SK-N-MC (cell line): ENCODE data around the gene FIBCD1.

Experiments
- EZH2 ChIP-seq: fragments of 200-600 bp; sonication (generic); IDR thresholded peaks from one replicate; pipeline ENCODE4 v1.6.1; 2017; ENCODE audit warnings: antibody characterized with exemption
- FOXP2 ChIP-seq: optimal IDR thresholded peaks from 2 replicates; pipeline ENCODE3; 2011; ENCODE audit warnings: mild to moderate bottlenecking, moderate library complexity; ENCODE audit not compliant: insufficient read depth; ENCODE audit errors: extremely low read length, control extremely low read depth
- POLR2AphosphoS5 ChIP-seq: IDR thresholded peaks from 2 replicates; pipeline ENCODE4 v1.6.1; 2012; ENCODE audit warnings: mild to moderate bottlenecking, low read depth, low read length, borderline replicate concordance

DNA sequence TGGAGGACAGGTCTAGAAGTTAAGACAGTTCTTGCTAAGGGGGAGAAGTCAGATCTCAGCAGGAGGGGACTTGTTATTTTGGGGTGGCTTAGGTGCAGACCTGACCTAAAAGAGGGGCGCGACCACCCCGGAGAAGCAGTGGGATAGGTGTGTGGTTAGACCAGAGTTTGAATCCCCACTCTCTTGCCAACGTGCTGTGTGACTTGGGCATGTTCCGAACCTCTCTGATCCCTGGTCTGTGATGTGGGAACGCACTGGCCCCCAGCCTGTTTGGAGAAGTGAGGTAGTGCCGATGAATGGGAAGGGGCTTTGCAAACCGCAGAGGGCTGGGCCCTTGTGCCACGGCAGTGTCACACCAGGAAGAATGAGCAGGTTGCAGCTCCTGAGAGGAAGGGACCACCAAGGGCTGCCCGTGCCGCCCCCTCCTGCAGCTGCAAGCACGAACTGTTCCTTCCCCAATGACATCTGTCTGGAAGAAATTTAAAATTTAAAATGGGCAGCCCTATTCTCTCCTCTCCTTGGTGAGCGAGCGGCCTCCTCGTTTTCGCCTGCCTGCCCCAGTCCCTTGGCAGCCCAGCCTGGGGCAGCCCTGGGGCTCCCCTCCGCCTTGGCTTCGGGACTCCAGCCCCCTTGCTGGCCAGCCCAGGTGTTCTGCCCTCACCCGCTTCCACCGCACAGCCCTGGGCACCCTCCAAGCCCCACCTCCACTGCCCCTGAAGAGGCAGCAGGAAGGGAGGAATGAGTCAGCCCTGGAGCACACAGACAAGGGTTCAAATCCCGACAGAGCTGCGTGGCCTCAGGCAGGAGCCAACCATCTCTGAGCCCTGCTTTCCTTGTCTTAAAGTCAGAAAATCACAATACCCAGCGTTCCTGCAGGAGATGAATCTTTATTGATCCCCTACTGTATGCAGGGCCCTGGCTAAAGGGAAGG is 1.6 kb downstream of the FIBCD1 start:
- TF ChIP-seq EZH2 (no peak), POLR2AphosphoS5 (no peak), FOXP2 (no peak)
